Ascending aorta (tissue), 2 donors: ENCODE measurements around the gene RAB4B. TPM values are rescaled to one million over a fixed set of nuclear protein-coding genes. Genes with fewer than 3 reads are reported as not detected.
"Not testable (repeated sequence)": the region's sequence is repeated elsewhere in the genome, so short reads cannot be mapped to it uniquely, and the experiment has no call there.

ENCODE experiments used
- DNase-seq, 2 donors: peaks; one replicate each; pipeline ENCODE4 v3.0.0-alpha.2; 2019; ENCODE audit warnings: low spot score in 2 of 2
- H3K27ac ChIP-seq, 2 donors: fragments of 200-600 bp; sonication (generic); one replicate each; pipeline ENCODE4 v1.5.1; 2016 to 2017; ENCODE audit warnings: mild to moderate bottlenecking in 1 of 2
- H3K27me3 ChIP-seq: fragments of 200-600 bp; sonication (generic); one replicate; pipeline ENCODE4 v1.5.1; 2017
- H3K36me3 ChIP-seq, 2 donors: fragments of 200-600 bp; sonication (generic); one replicate each; pipeline ENCODE4 v1.5.1; 2016
- H3K4me1 ChIP-seq, 2 donors: fragments of 200-600 bp; sonication (generic); one replicate each; pipeline ENCODE4 v1.5.1; 2016 to 2017; ENCODE audit warnings: mild to moderate bottlenecking in 1 of 2
- H3K4me3 ChIP-seq, 2 donors: fragments of 200-600 bp; sonication (generic); one replicate each; pipeline ENCODE4 v1.5.1; 2016 to 2017; ENCODE audit warnings: mild to moderate bottlenecking in 1 of 2
- H3K9me3 ChIP-seq, 2 donors: fragments of 200-600 bp; sonication (generic); one replicate each; pipeline ENCODE4 v1.5.1; 2016
- CTCF ChIP-seq, 3 experiments: fragments of 200-600 bp in 2 of 3; fragments of 450-650 bp in 1 of 3; sonication (generic) in 2 of 3; IDR thresholded peaks; one replicate each; pipeline ENCODE4 v1.5.1; 2016 to 2019; ENCODE audit warnings: antibody characterized with exemption in 3 of 3, mild to moderate bottlenecking in 1 of 3, moderate library complexity in 1 of 3
- intact Hi-C: fragments of 100-400 bp; cut with DNase I; formaldehyde crosslinking; loops from one replicate; pipeline ENCODE4 v1.15.1; 2023
- total RNA-seq: library from RNA; depleted of rRNA; stranded (reverse); fragments of >200 nt; gene quantifications from one replicate; pipeline ENCODE4 v1.1.0, GENCODE V29; 2016

Gene RAB4B
- total RNA-seq, 1 donor from 2014 or later, result 56.8 TPM

- no peaks in the 10 kb centered on the region for H3K9me3 ChIP-seq
- H3K4me1 ChIP-seq, result no peaks in the 10 kb centered on the region
- no peak for TF ChIP-seq CTCF (IDR thresholded peaks at IDR 0.05)
- no peaks in the 10 kb centered on the region for H3K36me3 ChIP-seq
- no peaks in the 10 kb centered on the region for H3K27me3 ChIP-seq
- no peak overlapping the region for H3K27ac ChIP-seq
- H3K4me3 ChIP-seq, result no peak overlapping the region
- no peak for DNase-seq
- intact Hi-C loops, result no loop called here
These were observed 58.8 kb downstream of the RAB4B start for GRCh38 chr19:40836754-40837429.

GRCh38 chr19:40838477-40838876 is 60.4 kb downstream of the RAB4B start:
- H3K36me3 ChIP-seq, intact Hi-C loops, H3K27ac ChIP-seq, H3K4me1 ChIP-seq, H3K9me3 ChIP-seq, H3K4me3 ChIP-seq, H3K27me3 ChIP-seq, DNase-seq: not testable (repeated sequence)

- H3K4me3 ChIP-seq, result not testable (repeated sequence)
These were observed 64.0 kb downstream of the RAB4B start for GRCh38 chr19:40842012-40842411.

GRCh38 chr19:40842997-40843652 is 65.1 kb downstream of the RAB4B start:
- H3K9me3 ChIP-seq, H3K4me1 ChIP-seq, H3K27me3 ChIP-seq, DNase-seq, H3K27ac ChIP-seq, intact Hi-C loops, H3K36me3 ChIP-seq: not testable (repeated sequence)
- peak overlapping the region in 1 of 2 donors; percentile 44 for H3K4me3 ChIP-seq

More at GRCh38 chr19:40842012-40842411, 64.0 kb downstream of the RAB4B start:
- intact Hi-C loops, H3K27ac ChIP-seq, DNase-seq, H3K27me3 ChIP-seq, H3K4me1 ChIP-seq, H3K9me3 ChIP-seq, H3K36me3 ChIP-seq: not testable (repeated sequence)

GRCh38 chr19:40843653-40844052 is 65.6 kb downstream of the RAB4B start:
- intact Hi-C loops, H3K27me3 ChIP-seq, H3K4me1 ChIP-seq, H3K27ac ChIP-seq, H3K9me3 ChIP-seq, H3K36me3 ChIP-seq: not testable (repeated sequence)
- peak in 1 of 2 donors; percentile 31 for DNase-seq
- peak overlapping the region in 1 of 2 donors; percentile 44 for H3K4me3 ChIP-seq

Other genes starting within 250 kb of the RAB4B start
- gene SHKBP1, start 201.4 kb upstream of the RAB4B start, total RNA-seq, result 192 TPM
- gene LTBP4, start 176.9 kb upstream of the RAB4B start, total RNA-seq, result 691 TPM
- gene NUMBL, start 87.6 kb upstream of the RAB4B start, total RNA-seq, result 360 TPM
- 33.3 TPM for gene COQ8B, start 61.4 kb upstream of the RAB4B start, total RNA-seq
- 60.7 TPM for gene ITPKC, start 61.1 kb upstream of the RAB4B start, total RNA-seq
- gene ACTMAP, start 27.8 kb upstream of the RAB4B start, total RNA-seq, result 8.3 TPM
- 154 TPM for gene SNRPA, start 27.0 kb upstream of the RAB4B start, total RNA-seq
- not detected for gene MIA, start 2.7 kb upstream of the RAB4B start, total RNA-seq
- gene EGLN2, start 20.9 kb downstream of the RAB4B start, total RNA-seq, result 149 TPM
- not detected for gene CYP2A6, start 72.2 kb downstream of the RAB4B start, total RNA-seq
- gene CYP2A7, start 104.0 kb downstream of the RAB4B start, total RNA-seq, result not detected
- gene CYP2B6, start 213.0 kb downstream of the RAB4B start, total RNA-seq, result not detected